Femur (tissue), 1 donor: Measurements from ENCODE around the gene DTX4.
A peak's percentile ranks its signal among the peaks of the same experiment; 100 is the strongest.

Experiments used
- DNase-seq: peaks from one replicate; pipeline ENCODE4 v3.0.0-alpha.2; 2017

Gene DTX4

GRCh38 chr11:59192446-59193020 is 20.6 kb downstream of the DTX4 start:
- no peak for DNase-seq

- DNase-seq = no peak
Measured at GRCh38 chr11:59193587-59194130, 21.7 kb downstream of the DTX4 start.

- DNase-seq = no peak
Measured at GRCh38 chr11:59195586-59195985, 23.7 kb downstream of the DTX4 start.

- DNase-seq = no peak
Measured at GRCh38 chr11:59196777-59197176, 24.8 kb downstream of the DTX4 start.

- DNase-seq = peak; percentile 92
Measured at GRCh38 chr11:59197991-59198390, 26.1 kb downstream of the DTX4 start.

- DNase-seq = no peak
Measured at GRCh38 chr11:59198726-59199125, 26.8 kb downstream of the DTX4 start.

- no peak for DNase-seq
Measured at GRCh38 chr11:59199546-59200422, 27.9 kb downstream of the DTX4 start.

- DNase-seq = no peak
Measured at GRCh38 chr11:59200423-59200746, 28.5 kb downstream of the DTX4 start.

- no peak for DNase-seq
Measured at GRCh38 chr11:59201353-59201752, 29.4 kb downstream of the DTX4 start.

GRCh38 chr11:59204746-59205145 is 32.8 kb downstream of the DTX4 start:
- no peak for DNase-seq

- DNase-seq = no peak
Measured at GRCh38 chr11:59205648-59206047, 33.7 kb downstream of the DTX4 start.

- no peak for DNase-seq
Measured at GRCh38 chr11:59206635-59207034, 34.7 kb downstream of the DTX4 start.

GRCh38 chr11:59207988-59208451 is 36.1 kb downstream of the DTX4 start:
- DNase-seq = peak; percentile 48

GRCh38 chr11:59208956-59209355 is 37.0 kb downstream of the DTX4 start:
- no peak for DNase-seq

- no peak for DNase-seq
Measured at GRCh38 chr11:59212222-59212621, 40.3 kb downstream of the DTX4 start.

GRCh38 chr11:59212744-59213631 is 41.1 kb downstream of the DTX4 start, which contains the start of gene MPEG1:
Gene MPEG1, minus strand, starts transcription at chr11:59212927. Its CDS starts 62 bp downstream, at chr11:59212865.
- DNase-seq = no peak

- DNase-seq = no peak
Measured at GRCh38 chr11:59214141-59214893, 42.4 kb downstream of the DTX4 start.

- DNase-seq = peak; percentile 64
Measured at GRCh38 chr11:59216641-59217564, 45.0 kb downstream of the DTX4 start.

- no peak for DNase-seq
Measured at GRCh38 chr11:59218319-59218718, 46.4 kb downstream of the DTX4 start.

- DNase-seq = no peak
Measured at GRCh38 chr11:59218893-59219292, 47.0 kb downstream of the DTX4 start.

GRCh38 chr11:59219836-59220235 is 47.9 kb downstream of the DTX4 start:
- no peak for DNase-seq
